Liver (tissue), 9 donors: Measurements from ENCODE around the gene CHEK1. TPM values are rescaled to one million over a fixed set of nuclear protein-coding genes. Genes with fewer than 3 reads are reported as not detected.
A peak's percentile ranks its signal among the peaks of the same experiment; 100 is the strongest.

Experiments
- DNase-seq: peaks from one replicate; pipeline ENCODE4 v3.0.0-alpha.2; 2017; ENCODE audit warnings: low spot score
- H3K27ac ChIP-seq, 2 donors: one replicate each; pipeline ENCODE4 v1.7.0; 2013; ENCODE audit warnings: inconsistent platforms in 2 of 2, low read length in 2 of 2, control low read depth in 1 of 2, low read depth in 1 of 2, mild to moderate bottlenecking in 1 of 2
- H3K27me3 ChIP-seq, 4 donors: one replicate each; pipeline versions ENCODE4 v1.6.1 to v1.7.0; 2013; ENCODE audit warnings: low read length in 3 of 4, inconsistent platforms in 1 of 4, mild to moderate bottlenecking in 1 of 4, moderate library complexity in 1 of 4; ENCODE audit not compliant: control insufficient read depth in 4 of 4, insufficient read depth in 4 of 4
- H3K36me3 ChIP-seq, 4 donors: one replicate each; pipeline versions ENCODE4 v1.6.1 to v1.7.0; 2013; ENCODE audit warnings: low read length in 3 of 4, mild to moderate bottlenecking in 3 of 4, low read depth in 1 of 4, moderate library complexity in 1 of 4; ENCODE audit not compliant: control insufficient read depth in 4 of 4, insufficient read depth in 3 of 4
- H3K4me1 ChIP-seq, 4 donors: one replicate each; pipeline versions ENCODE4 v1.6.1 to v1.7.0; 2013; ENCODE audit warnings: low read length in 3 of 4, mild to moderate bottlenecking in 3 of 4, moderate library complexity in 1 of 4; ENCODE audit not compliant: control insufficient read depth in 4 of 4, insufficient read depth in 4 of 4
- H3K4me3 ChIP-seq, 3 donors: one replicate each; pipeline versions ENCODE4 v1.6.1 to v1.7.0; 2013; ENCODE audit warnings: low read length in 3 of 3, control low read depth in 1 of 3, low read depth in 1 of 3, mild to moderate bottlenecking in 1 of 3
- H3K9ac ChIP-seq, 2 donors: one replicate each; pipeline ENCODE4 v1.7.0; 2013; ENCODE audit warnings: low read length in 2 of 2, mild to moderate bottlenecking in 2 of 2, moderate library complexity in 2 of 2, control low read depth in 1 of 2, low read depth in 1 of 2
- H3K9me3 ChIP-seq, 4 donors: one replicate each; pipeline versions ENCODE4 v1.6.1 to v1.7.0; 2013; ENCODE audit warnings: low read length in 3 of 4; ENCODE audit not compliant: control insufficient read depth in 4 of 4
- ATF3 ChIP-seq: IDR thresholded peaks from 2 replicates; pipeline ENCODE4 v1.6.1; 2016; ENCODE audit warnings: antibody characterized with exemption
- CTCF ChIP-seq: fragments of 150-350 bp; IDR thresholded peaks from 2 replicates; pipeline ENCODE4 v1.5.1; 2017; ENCODE audit warnings: improper control_type of control experiment, low read depth, low read length; ENCODE audit not compliant: missing input control
- EGR1 ChIP-seq, 2 donors: IDR thresholded peaks; 2 replicates each; pipeline ENCODE4 v1.6.1; 2016 to 2018; ENCODE audit warnings: antibody characterized with exemption in 2 of 2, low read depth in 2 of 2
- FOXA1 ChIP-seq: IDR thresholded peaks from 2 replicates; pipeline ENCODE4 v1.6.1; 2016; ENCODE audit warnings: antibody characterized with exemption
- FOXA2 ChIP-seq: IDR thresholded peaks from 2 replicates; pipeline ENCODE4 v1.6.1; 2016; ENCODE audit warnings: antibody characterized with exemption
- GABPA ChIP-seq, 2 donors: IDR thresholded peaks in 1 of 2; conservative IDR thresholded peaks in 1 of 2; 2 replicates each; pipeline ENCODE4 v1.6.1; 2016; ENCODE audit warnings: antibody characterized with exemption in 2 of 2, mild to moderate bottlenecking in 1 of 2, moderate library complexity in 1 of 2
- HNF4A ChIP-seq, 2 donors: conservative IDR thresholded peaks; 2 replicates each; pipeline ENCODE4 v1.6.1; 2016; ENCODE audit warnings: antibody characterized with exemption in 2 of 2, mild to moderate bottlenecking in 2 of 2
- HNF4G ChIP-seq: IDR thresholded peaks from 2 replicates; pipeline ENCODE4 v1.6.1; 2016; ENCODE audit warnings: antibody characterized with exemption
- JUND ChIP-seq, 2 donors: IDR thresholded peaks; 2 replicates each; pipeline ENCODE4 v1.6.1; 2016; ENCODE audit warnings: antibody characterized with exemption in 2 of 2
- MAX ChIP-seq: IDR thresholded peaks from 2 replicates; pipeline ENCODE4 v1.6.1; 2016; ENCODE audit warnings: antibody characterized with exemption
- NR2F2 ChIP-seq: IDR thresholded peaks from 2 replicates; pipeline ENCODE4 v1.6.1; 2016; ENCODE audit warnings: antibody characterized with exemption
- RAD21 ChIP-seq, 2 donors: IDR thresholded peaks; 2 replicates each; pipeline ENCODE4 v1.6.1; 2016; ENCODE audit warnings: antibody characterized with exemption in 2 of 2, mild to moderate bottlenecking in 2 of 2
- REST ChIP-seq: IDR thresholded peaks from 2 replicates; pipeline ENCODE4 v1.6.1; 2016; ENCODE audit warnings: antibody characterized with exemption, mild to moderate bottlenecking
- RXRA ChIP-seq, 2 donors: IDR thresholded peaks; 2 replicates each; pipeline ENCODE4 v1.6.1; 2017 to 2018; ENCODE audit warnings: antibody characterized with exemption in 2 of 2, mild to moderate bottlenecking in 1 of 2
- SP1 ChIP-seq: IDR thresholded peaks from 2 replicates; pipeline ENCODE4 v1.6.1; 2018; ENCODE audit warnings: antibody characterized with exemption, mild to moderate bottlenecking
- TAF1 ChIP-seq: conservative IDR thresholded peaks from 2 replicates; pipeline ENCODE4 v1.6.1; 2016; ENCODE audit warnings: antibody characterized with exemption, mild to moderate bottlenecking
- YY1 ChIP-seq: IDR thresholded peaks from 2 replicates; pipeline ENCODE4 v1.6.1; 2016; ENCODE audit warnings: antibody characterized with exemption, mild to moderate bottlenecking
- ZBTB33 ChIP-seq: IDR thresholded peaks from 2 replicates; pipeline ENCODE4 v1.6.1; 2016; ENCODE audit warnings: antibody characterized with exemption
- WGBS: extraction: QIAGEN DNeasy Blood & Tissue Kit; methylation state at CpG from one replicate; pipeline ENCODE4 v1.1.7; 2013; 5-methylcytosine and 5-hydroxymethylcytosine counted together
- polyA plus RNA-seq, 2 donors: library from polyadenylated mRNA; stranded (reverse) in 1 of 2; unstranded in 1 of 2; fragments of 200-250 nt in 1 of 2; fragments of >200 nt in 1 of 2; fragmentation: Nextera tagmentation in 1 of 2; extraction: Ambion mirVana in 1 of 2; gene quantifications; one replicate each; pipeline versions ENCODE4 v1.2.1 to v1.2.3, GENCODE V29; 2013 to 2015
- total RNA-seq, 2 donors: library from RNA; depleted of rRNA; stranded (reverse); fragments of >200 nt; gene quantifications; one replicate each; pipeline ENCODE4 v1.2.3, GENCODE V29; 2014
- donor health status: healthy.
- donor health status: healthy.
- donor health status: healthy.
- donor health status: healthy.
- donor health status: healthy.

CHEK1 gene
- total and polyA plus RNA-seq, 4 donors: 0.59 to 21.7 (median 0.85) TPM

- no peaks in the 10 kb centered on the region for H3K27me3 ChIP-seq
- WGBS: 45% methylated on average over 7 of the region's 7 CpGs
- H3K36me3 ChIP-seq: peaks cover 11 to 90% (median 80%) of the 10 kb centered on the region in 4 donors
These were observed 15.4 kb upstream of the CHEK1 start for GRCh38 chr11:125609545-125609944.

GRCh38 chr11:125618383-125618782, 6.6 kb upstream of the CHEK1 start:
- no peaks in the 10 kb centered on the region for H3K27me3 ChIP-seq
- no peaks in the 10 kb centered on the region for H3K4me1 ChIP-seq
- H3K9ac ChIP-seq: no peak overlapping the region
- H3K27ac ChIP-seq: no peak overlapping the region
- no peaks in the 10 kb centered on the region for H3K9me3 ChIP-seq
- DNase-seq: no peak
- 94% methylated on average over 4 of the region's 4 CpGs for WGBS
- H3K4me3 ChIP-seq: no peak overlapping the region
- TF ChIP-seq FOXA1: no peak
- no peak for TF ChIP-seq RAD21 (IDR thresholded peaks at IDR 0.05)
- no peak for TF ChIP-seq REST
- TF ChIP-seq ATF3: no peak
- no peak for TF ChIP-seq NR2F2
- no peak for TF ChIP-seq GABPA (IDR thresholded peaks at IDR 0.05 in 1 of 2, conservative IDR thresholded peaks at IDR 0.05 in 1 of 2)
- no peak for TF ChIP-seq YY1
- TF ChIP-seq HNF4A (conservative IDR thresholded peaks at IDR 0.05): no peak
- no peak for TF ChIP-seq JUND (IDR thresholded peaks at IDR 0.05)
- TF ChIP-seq ZBTB33: no peak
- no peak for TF ChIP-seq EGR1 (IDR thresholded peaks at IDR 0.05; ENCODE audit: low read depth in 2 of 2)
- no peak for TF ChIP-seq SP1
- TF ChIP-seq FOXA2: no peak
- TF ChIP-seq RXRA (IDR thresholded peaks at IDR 0.05): no peak
- TF ChIP-seq TAF1: no peak
- TF ChIP-seq MAX: no peak
- TF ChIP-seq HNF4G: no peak
- TF ChIP-seq CTCF: no peak
- peaks cover 21 to 83% (median 71%) of the 10 kb centered on the region in 4 donors for H3K36me3 ChIP-seq

More at GRCh38 chr11:125609545-125609944, 15.4 kb upstream of the CHEK1 start:
- peaks cover 0 to 4% (median 0%) of the 10 kb centered on the region in 4 donors for H3K4me1 ChIP-seq
- H3K9ac ChIP-seq: no peak overlapping the region
- H3K4me3 ChIP-seq: no peak overlapping the region
- TF ChIP-seq RXRA (IDR thresholded peaks at IDR 0.05) (peak in 1 of 2 donors; percentile 7), ATF3 (no peak)
- H3K9me3 ChIP-seq: no peaks in the 10 kb centered on the region
- no peak overlapping the region for H3K27ac ChIP-seq
- no peak for DNase-seq
